ENCODE data around the gene TLX1. TPM values are rescaled to one million over a fixed set of nuclear protein-coding genes. Genes with fewer than 3 reads are reported as not detected.

Gene TLX1
- total and polyA plus RNA-seq, 4 donors = 0.06 to 0.79 (median 0.31) TPM

- Histone ChIP-seq H3K4me1 (ENCODE audit: control insufficient read depth in 4 of 4, insufficient read depth in 4 of 4, low read length in 3 of 4) (no peaks in the 10 kb centered on the region), H3K9me3 (ENCODE audit: control insufficient read depth in 4 of 4, low read length in 3 of 4) (no peaks in the 10 kb centered on the region), H3K27ac (ENCODE audit: low read depth in 1 of 2, low read length in 2 of 2) (no peak overlapping the region), H3K4me3 (ENCODE audit: low read depth in 1 of 3, low read length in 3 of 3) (no peak overlapping the region), H3K36me3 (ENCODE audit: control insufficient read depth in 4 of 4, insufficient read depth in 3 of 4, low read depth in 1 of 4, low read length in 3 of 4) (no peaks in the 10 kb centered on the region), H3K9ac (ENCODE audit: low read depth in 1 of 2, low read length in 2 of 2) (no peak overlapping the region), H3K27me3 (ENCODE audit: control insufficient read depth in 4 of 4, insufficient read depth in 4 of 4, low read length in 3 of 4) (peaks cover 0 to 2% (median 0%) of the 10 kb centered on the region in 4 donors)
- TF ChIP-seq REST (IDR thresholded peaks at IDR 0.05) (no peak), RAD21 (IDR thresholded peaks at IDR 0.05) (peak; percentile 87 to 96)
- TF ChIP-seq, protein P1, sequence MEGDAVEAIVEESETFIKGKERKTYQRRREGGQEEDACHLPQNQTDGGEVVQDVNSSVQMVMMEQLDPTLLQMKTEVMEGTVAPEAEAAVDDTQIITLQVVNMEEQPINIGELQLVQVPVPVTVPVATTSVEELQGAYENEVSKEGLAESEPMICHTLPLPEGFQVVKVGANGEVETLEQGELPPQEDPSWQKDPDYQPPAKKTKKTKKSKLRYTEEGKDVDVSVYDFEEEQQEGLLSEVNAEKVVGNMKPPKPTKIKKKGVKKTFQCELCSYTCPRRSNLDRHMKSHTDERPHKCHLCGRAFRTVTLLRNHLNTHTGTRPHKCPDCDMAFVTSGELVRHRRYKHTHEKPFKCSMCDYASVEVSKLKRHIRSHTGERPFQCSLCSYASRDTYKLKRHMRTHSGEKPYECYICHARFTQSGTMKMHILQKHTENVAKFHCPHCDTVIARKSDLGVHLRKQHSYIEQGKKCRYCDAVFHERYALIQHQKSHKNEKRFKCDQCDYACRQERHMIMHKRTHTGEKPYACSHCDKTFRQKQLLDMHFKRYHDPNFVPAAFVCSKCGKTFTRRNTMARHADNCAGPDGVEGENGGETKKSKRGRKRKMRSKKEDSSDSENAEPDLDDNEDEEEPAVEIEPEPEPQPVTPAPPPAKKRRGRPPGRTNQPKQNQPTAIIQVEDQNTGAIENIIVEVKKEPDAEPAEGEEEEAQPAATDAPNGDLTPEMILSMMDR (IDR thresholded peaks at IDR 0.05; ENCODE audit: low read depth, low read length, missing input control) = peak; percentile 84
- 16% methylated on average over 7 of the region's 7 CpGs for WGBS
- DNase-seq (ENCODE audit: low spot score) = peak; percentile 74
Measured at GRCh38 chr10:101095550-101096213, 35.4 kb upstream of the TLX1 start.

DNA sequence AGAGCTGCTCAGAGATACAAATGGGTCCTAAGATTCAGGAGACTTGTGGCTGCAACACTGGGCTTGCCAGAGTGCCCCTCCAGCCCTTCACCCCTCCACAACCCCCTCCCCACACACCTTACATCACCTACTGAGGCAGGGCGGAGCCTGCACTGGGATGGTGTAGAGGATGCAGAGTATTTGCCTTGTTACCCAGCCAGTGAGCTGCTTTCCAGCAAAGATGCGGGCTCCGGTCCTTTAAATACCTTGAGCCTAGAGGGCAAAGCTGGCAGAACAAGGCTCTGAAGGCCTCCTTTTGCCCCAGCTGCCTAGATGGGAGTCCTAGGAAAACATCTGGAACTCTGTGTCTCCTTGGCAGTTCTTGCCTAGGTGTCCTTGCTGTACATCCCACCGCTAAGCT, 34.7 kb upstream of the TLX1 start:
- Histone ChIP-seq H3K27ac (ENCODE audit: low read depth in 1 of 2, low read length in 2 of 2) (no peak overlapping the region), H3K9ac (ENCODE audit: low read depth in 1 of 2, low read length in 2 of 2) (no peak overlapping the region), H3K9me3 (ENCODE audit: control insufficient read depth in 4 of 4, low read length in 3 of 4) (no peaks in the 10 kb centered on the region), H3K4me3 (ENCODE audit: low read depth in 1 of 3, low read length in 3 of 3) (no peak overlapping the region), H3K27me3 (ENCODE audit: control insufficient read depth in 4 of 4, insufficient read depth in 4 of 4, low read length in 3 of 4) (peaks cover 0 to 2% (median 0%) of the 10 kb centered on the region in 4 donors), H3K4me1 (ENCODE audit: control insufficient read depth in 4 of 4, insufficient read depth in 4 of 4, low read length in 3 of 4) (no peaks in the 10 kb centered on the region), H3K36me3 (ENCODE audit: control insufficient read depth in 4 of 4, insufficient read depth in 3 of 4, low read depth in 1 of 4, low read length in 3 of 4) (no peaks in the 10 kb centered on the region)
- no peak for DNase-seq (ENCODE audit: low spot score)
- 87% methylated on average over 4 of the region's 4 CpGs for WGBS
- no peak for TF ChIP-seq TAF1 (conservative IDR thresholded peaks at IDR 0.05)
- no peak for TF ChIP-seq YY1 (IDR thresholded peaks at IDR 0.05)
- TF ChIP-seq SP1 (IDR thresholded peaks at IDR 0.05) = no peak
- TF ChIP-seq FOXA2 (IDR thresholded peaks at IDR 0.05) = no peak
- TF ChIP-seq, protein P1 (IDR thresholded peaks at IDR 0.05; ENCODE audit: low read depth, low read length, missing input control) = no peak
- TF ChIP-seq RXRA (IDR thresholded peaks at IDR 0.05) = no peak
- no peak for TF ChIP-seq NR2F2 (IDR thresholded peaks at IDR 0.05)
- no peak for TF ChIP-seq HNF4A (conservative IDR thresholded peaks at IDR 0.05)
